HG03575 (cell line): Measurements from ENCODE around the gene RRM2.

ENCODE experiments used
- ATAC-seq: cut with Tn5 transposase; IDR thresholded peaks from one replicate; pipeline ENCODE4 v1.9.1; 2021; ENCODE audit not compliant: unreplicated experiment, insufficient number of reproducible peaks, low FRiP score; ENCODE audit errors: extremely low read depth

The RRM2 gene

GRCh38 chr2:10125842-10126631 is 3.5 kb downstream of the RRM2 start:
- ATAC-seq = no peak

GRCh38 chr2:10126632-10127026 is 4.1 kb downstream of the RRM2 start:
- ATAC-seq = no peak

GRCh38 chr2:10128420-10128819 is 5.9 kb downstream of the RRM2 start:
- no peak for ATAC-seq

GRCh38 chr2:10129490-10129889 is 7.0 kb downstream of the RRM2 start:
- ATAC-seq = no peak

GRCh38 chr2:10132043-10132575 is 9.6 kb downstream of the RRM2 start:
- ATAC-seq = no peak

GRCh38 chr2:10132596-10132995 is 10.1 kb downstream of the RRM2 start:
- no peak for ATAC-seq

- ATAC-seq = no peak
Measured at GRCh38 chr2:10132996-10133647, 10.6 kb downstream of the RRM2 start.

- no peak for ATAC-seq
Measured at GRCh38 chr2:10135296-10136089, 13.0 kb downstream of the RRM2 start.

GRCh38 chr2:10136101-10136934 is 13.8 kb downstream of the RRM2 start:
- ATAC-seq = no peak

- no peak for ATAC-seq
Measured at GRCh38 chr2:10137053-10137843, 14.7 kb downstream of the RRM2 start.

GRCh38 chr2:10139536-10139935 is 17.0 kb downstream of the RRM2 start:
- no peak for ATAC-seq

GRCh38 chr2:10140841-10141610 is 18.5 kb downstream of the RRM2 start:
- ATAC-seq = no peak

GRCh38 chr2:10141736-10142639 is 19.4 kb downstream of the RRM2 start:
- no peak for ATAC-seq

GRCh38 chr2:10142640-10142965 is 20.1 kb downstream of the RRM2 start:
- ATAC-seq = no peak

GRCh38 chr2:10144771-10145518 is 22.4 kb downstream of the RRM2 start:
- no peak for ATAC-seq
